HG03439 (cell line): Measurements from ENCODE around the gene C16orf78.
A peak's percentile ranks its signal among the peaks of the same experiment; 100 is the strongest.

ENCODE experiments used
- ATAC-seq: cut with Tn5 transposase; IDR thresholded peaks from one replicate; pipeline ENCODE4 v1.9.1; 2021; ENCODE audit warnings: mild to moderate bottlenecking, moderate library complexity; ENCODE audit not compliant: unreplicated experiment

Gene C16orf78

GRCh38 chr16:49382916-49383315 lies 9.3 kb downstream of the C16orf78 start:
- no peak for ATAC-seq

- no peak for ATAC-seq
Observed at GRCh38 chr16:49395021-49395420, 21.4 kb downstream of the C16orf78 start.

GRCh38 chr16:49396206-49396720 lies 22.7 kb downstream of the C16orf78 start:
- no peak for ATAC-seq

GRCh38 chr16:49398761-49399160 lies 25.2 kb downstream of the C16orf78 start:
- ATAC-seq, result no peak

GRCh38 chr16:49399594-49400364 lies 26.2 kb downstream of the C16orf78 start:
- peak; percentile 93 for ATAC-seq

- ATAC-seq, result no peak
Observed at GRCh38 chr16:49400611-49401010, 27.0 kb downstream of the C16orf78 start.

GRCh38 chr16:49405123-49405522 lies 31.5 kb downstream of the C16orf78 start:
- ATAC-seq, result no peak

GRCh38 chr16:49405530-49405929 lies 31.9 kb downstream of the C16orf78 start:
- ATAC-seq, result no peak

- ATAC-seq, result peak; percentile 78
Observed at GRCh38 chr16:49407873-49408550, 34.4 kb downstream of the C16orf78 start.

- ATAC-seq, result no peak
Observed at GRCh38 chr16:49409121-49409520, 35.5 kb downstream of the C16orf78 start.

- ATAC-seq, result no peak
Observed at GRCh38 chr16:49410226-49410625, 36.6 kb downstream of the C16orf78 start.

GRCh38 chr16:49411121-49411970 lies 37.7 kb downstream of the C16orf78 start:
- ATAC-seq, result no peak

GRCh38 chr16:49414671-49415070 lies 41.1 kb downstream of the C16orf78 start:
- ATAC-seq, result no peak

GRCh38 chr16:49415083-49415482 lies 41.5 kb downstream of the C16orf78 start:
- no peak for ATAC-seq

GRCh38 chr16:49416001-49416675 lies 42.5 kb downstream of the C16orf78 start:
- ATAC-seq, result no peak

- no peak for ATAC-seq
Observed at GRCh38 chr16:49417354-49417753, 43.8 kb downstream of the C16orf78 start.

- no peak for ATAC-seq
Observed at GRCh38 chr16:49419006-49419405, 45.4 kb downstream of the C16orf78 start.

GRCh38 chr16:49419862-49420261 lies 46.3 kb downstream of the C16orf78 start:
- ATAC-seq, result no peak

GRCh38 chr16:49422896-49423295 lies 49.3 kb downstream of the C16orf78 start:
- ATAC-seq, result no peak

- no peak for ATAC-seq
Observed at GRCh38 chr16:49424961-49425360, 51.4 kb downstream of the C16orf78 start.

- ATAC-seq, result no peak
Observed at GRCh38 chr16:49427771-49428170, 54.2 kb downstream of the C16orf78 start.
